ENCODE measurements around the gene AMOTL2.

- TF ChIP-seq JUNB (CRISPR knock-in tag; conservative IDR thresholded peaks at IDR 0.05) = no peak
- TF ChIP-seq CHD4 (IDR thresholded peaks at IDR 0.05; ENCODE audit: insufficient read depth, insufficient replicate concordance, low read depth, low read length, poor library complexity, severe bottlenecking) = no peak
- TF ChIP-seq POLR2AphosphoS5 (IDR thresholded peaks at IDR 0.05; ENCODE audit: control insufficient read depth, insufficient read depth, low read depth, low read length) = no peak
- no peak for TF ChIP-seq NONO (IDR thresholded peaks at IDR 0.05; ENCODE audit: low read depth in 2 of 2, low read length in 1 of 2)
- no peak for TF ChIP-seq POLR2AphosphoS2 (IDR thresholded peaks at IDR 0.05; ENCODE audit: low read length)
Measured at GRCh38 chr3:134360046-134360445, 14.2 kb downstream of the AMOTL2 start.

Measured in K562 (cell line).